DND-41 (cell line): ENCODE results near the gene ADAMTS13.

ENCODE experiments used
- EZH2 ChIP-seq: IDR thresholded peaks from 3 replicates; pipeline ENCODE4 v1.6.1; 2012; ENCODE audit warnings: borderline replicate concordance, low read depth, mild to moderate bottlenecking, moderate library complexity, low read length, inconsistent platforms; ENCODE audit not compliant: severe bottlenecking
- TF ChIP-seq, protein P1 (sequence below): IDR thresholded peaks from 2 replicates; pipeline ENCODE4 v1.5.1; 2012; ENCODE audit warnings: borderline replicate concordance, low read length, moderate library complexity, mild to moderate bottlenecking; ENCODE audit not compliant: poor library complexity, severe bottlenecking; ENCODE audit errors: extremely low read depth

- TF ChIP-seq, protein P1, sequence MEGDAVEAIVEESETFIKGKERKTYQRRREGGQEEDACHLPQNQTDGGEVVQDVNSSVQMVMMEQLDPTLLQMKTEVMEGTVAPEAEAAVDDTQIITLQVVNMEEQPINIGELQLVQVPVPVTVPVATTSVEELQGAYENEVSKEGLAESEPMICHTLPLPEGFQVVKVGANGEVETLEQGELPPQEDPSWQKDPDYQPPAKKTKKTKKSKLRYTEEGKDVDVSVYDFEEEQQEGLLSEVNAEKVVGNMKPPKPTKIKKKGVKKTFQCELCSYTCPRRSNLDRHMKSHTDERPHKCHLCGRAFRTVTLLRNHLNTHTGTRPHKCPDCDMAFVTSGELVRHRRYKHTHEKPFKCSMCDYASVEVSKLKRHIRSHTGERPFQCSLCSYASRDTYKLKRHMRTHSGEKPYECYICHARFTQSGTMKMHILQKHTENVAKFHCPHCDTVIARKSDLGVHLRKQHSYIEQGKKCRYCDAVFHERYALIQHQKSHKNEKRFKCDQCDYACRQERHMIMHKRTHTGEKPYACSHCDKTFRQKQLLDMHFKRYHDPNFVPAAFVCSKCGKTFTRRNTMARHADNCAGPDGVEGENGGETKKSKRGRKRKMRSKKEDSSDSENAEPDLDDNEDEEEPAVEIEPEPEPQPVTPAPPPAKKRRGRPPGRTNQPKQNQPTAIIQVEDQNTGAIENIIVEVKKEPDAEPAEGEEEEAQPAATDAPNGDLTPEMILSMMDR = no peak
- no peak for TF ChIP-seq EZH2
Observed at GRCh38 chr9:133402689-133403088, 19.5 kb upstream of the ADAMTS13 start.
